ENCODE measurements around the gene TMEM132C. TPM values are rescaled to one million over a fixed set of nuclear protein-coding genes. Genes with fewer than 3 reads are reported as not detected.

TMEM132C gene
- total RNA-seq, 2 donors from 2014 or later = 0.56 TPM; not detected in 1

DNA sequence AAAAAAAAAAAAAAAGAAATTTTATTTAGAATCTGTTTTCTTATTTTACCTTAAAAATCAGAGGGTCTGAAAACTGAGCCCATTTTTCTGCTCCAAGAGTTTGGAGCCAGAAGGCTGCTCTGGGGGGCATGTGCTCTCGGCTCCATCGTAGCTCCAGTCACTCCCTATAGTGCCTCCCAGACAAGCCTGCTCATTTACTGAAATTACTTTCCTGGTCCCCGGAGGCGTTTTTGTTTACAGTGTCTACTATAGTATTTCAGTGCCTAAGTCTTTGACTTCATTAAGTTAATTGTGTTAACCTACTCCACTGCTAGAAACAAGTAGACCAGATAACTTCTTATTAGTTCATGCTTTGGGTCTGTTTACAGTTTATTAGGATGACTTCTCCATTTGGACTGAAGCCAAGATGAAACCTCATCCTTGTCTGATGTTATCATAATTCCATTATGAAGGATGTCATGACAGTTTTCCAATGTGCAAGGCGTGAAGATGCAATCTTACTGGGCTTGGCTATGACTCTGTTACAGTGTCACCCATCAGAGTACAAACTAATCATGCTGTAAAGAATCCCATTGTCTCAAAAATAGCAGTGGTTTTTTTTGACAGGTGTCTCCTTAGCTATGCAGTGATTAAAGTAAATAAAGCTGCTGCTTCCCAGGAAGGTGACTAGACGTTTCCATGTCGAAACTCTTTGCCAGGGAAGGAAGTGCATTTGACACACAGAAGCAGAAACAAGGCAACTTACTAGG, 182.3 kb downstream of the TMEM132C start:
- no peaks in the 10 kb centered on the region for H3K36me3 ChIP-seq
- no peak overlapping the region for H3K27ac ChIP-seq
- no peak for ATAC-seq (ENCODE audit: insufficient number of reproducible peaks, low FRiP score, low read depth)
- TF ChIP-seq CTCF (IDR thresholded peaks at IDR 0.05) = no peak
- H3K4me3 ChIP-seq = no peak overlapping the region
- DNase-seq (ENCODE audit: low spot score) = no peak
- H3K27me3 ChIP-seq (replicated peaks; ENCODE audit: insufficient read depth) = no peaks in the 10 kb centered on the region
- H3K9me3 ChIP-seq = no peaks in the 10 kb centered on the region
- H3K4me1 ChIP-seq (ENCODE audit: control insufficient read depth in 1 of 2, low read depth in 2 of 2) = no peaks in the 10 kb centered on the region

DNA sequence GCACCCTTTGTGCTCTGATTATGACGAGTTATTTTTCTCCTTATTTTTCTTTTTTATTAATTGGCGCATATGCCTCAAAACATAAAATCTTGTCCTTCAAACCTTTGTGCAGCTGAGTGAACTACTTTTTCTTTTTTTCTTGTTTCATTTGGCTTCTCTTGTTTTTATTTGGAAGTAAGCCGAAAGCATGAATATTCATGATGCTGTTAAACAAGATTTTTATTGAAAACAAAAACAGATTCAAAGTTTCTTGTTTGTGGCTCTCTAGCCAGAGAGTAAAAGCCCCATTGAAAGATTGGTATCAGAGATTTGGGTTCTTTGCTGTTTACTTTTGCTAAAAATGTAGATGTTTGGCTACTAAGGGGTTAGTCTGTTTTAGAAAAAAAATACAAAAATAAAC, 183.8 kb downstream of the TMEM132C start:
- H3K4me3 ChIP-seq = no peak overlapping the region
- H3K9me3 ChIP-seq = no peaks in the 10 kb centered on the region
- H3K36me3 ChIP-seq = no peaks in the 10 kb centered on the region
- H3K27me3 ChIP-seq (replicated peaks; ENCODE audit: insufficient read depth) = no peaks in the 10 kb centered on the region
- no peak for ATAC-seq (ENCODE audit: insufficient number of reproducible peaks, low FRiP score, low read depth)
- H3K27ac ChIP-seq = no peak overlapping the region
- no peak for TF ChIP-seq CTCF (IDR thresholded peaks at IDR 0.05)
- no peaks in the 10 kb centered on the region for H3K4me1 ChIP-seq (ENCODE audit: control insufficient read depth in 1 of 2, low read depth in 2 of 2)
- no peak for DNase-seq (ENCODE audit: low spot score)

GRCh38 chr12:128455851-128456250, 188.9 kb downstream of the TMEM132C start:
- Histone ChIP-seq H3K27me3 (replicated peaks; ENCODE audit: insufficient read depth) (no peaks in the 10 kb centered on the region), H3K36me3 (no peaks in the 10 kb centered on the region), H3K27ac (no peak overlapping the region), H3K4me3 (no peak overlapping the region), H3K4me1 (ENCODE audit: control insufficient read depth in 1 of 2, low read depth in 2 of 2) (no peaks in the 10 kb centered on the region), H3K9me3 (no peaks in the 10 kb centered on the region)
- ATAC-seq (ENCODE audit: insufficient number of reproducible peaks, low FRiP score, low read depth) = no peak
- no peak for DNase-seq (ENCODE audit: low spot score)
- no peak for TF ChIP-seq CTCF (IDR thresholded peaks at IDR 0.05)

- Histone ChIP-seq H3K27ac (no peak overlapping the region), H3K36me3 (no peaks in the 10 kb centered on the region), H3K27me3 (replicated peaks; ENCODE audit: insufficient read depth) (no peaks in the 10 kb centered on the region), H3K9me3 (no peaks in the 10 kb centered on the region), H3K4me3 (no peak overlapping the region), H3K4me1 (ENCODE audit: control insufficient read depth in 1 of 2, low read depth in 2 of 2) (no peaks in the 10 kb centered on the region)
- DNase-seq (ENCODE audit: low spot score) = no peak
- no peak for TF ChIP-seq CTCF (IDR thresholded peaks at IDR 0.05)
- ATAC-seq (ENCODE audit: insufficient number of reproducible peaks, low FRiP score, low read depth) = no peak
Measured at GRCh38 chr12:128456922-128457321, 190.0 kb downstream of the TMEM132C start.

DNA sequence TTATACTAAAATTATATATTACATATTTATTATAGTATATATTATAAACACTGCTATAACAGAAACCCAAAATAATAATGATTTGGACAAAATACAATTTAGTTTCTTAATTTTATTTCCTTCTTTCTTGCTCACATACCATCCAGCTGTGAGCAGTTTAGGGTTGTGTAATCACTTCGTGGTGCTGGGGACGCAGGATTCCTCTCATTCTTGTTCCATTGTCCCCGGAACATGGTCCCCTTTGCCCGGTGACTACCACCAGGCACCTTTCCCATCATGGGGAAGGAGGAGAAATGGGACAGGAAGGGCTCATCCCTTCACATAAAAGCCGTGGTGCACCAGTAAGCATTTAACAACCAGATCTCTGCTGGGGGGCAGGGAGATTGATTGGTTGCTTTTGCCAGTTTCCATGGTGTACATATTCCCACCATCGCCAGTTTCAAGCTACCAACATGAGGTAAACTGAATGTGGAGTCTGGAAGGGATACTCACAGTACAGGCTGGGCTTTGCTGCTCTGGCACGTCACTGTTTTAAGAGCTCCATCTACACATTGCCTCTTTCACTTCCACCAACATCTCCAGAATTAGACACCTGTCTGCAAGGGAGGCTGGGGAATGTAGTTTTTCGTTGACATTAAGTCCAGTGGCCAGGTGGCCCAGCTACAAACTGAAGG, 191.5 kb downstream of the TMEM132C start:
- no peak for DNase-seq (ENCODE audit: low spot score)
- Histone ChIP-seq H3K4me3 (no peak overlapping the region), H3K27ac (no peak overlapping the region), H3K27me3 (replicated peaks; ENCODE audit: insufficient read depth) (no peaks in the 10 kb centered on the region), H3K4me1 (ENCODE audit: control insufficient read depth in 1 of 2, low read depth in 2 of 2) (no peaks in the 10 kb centered on the region), H3K36me3 (no peaks in the 10 kb centered on the region), H3K9me3 (no peaks in the 10 kb centered on the region)
- ATAC-seq (ENCODE audit: insufficient number of reproducible peaks, low FRiP score, low read depth) = no peak
- no peak for TF ChIP-seq CTCF (IDR thresholded peaks at IDR 0.05)
